ENCODE data around the gene ASTN2. TPM values are rescaled to one million over a fixed set of nuclear protein-coding genes. Genes with fewer than 3 reads are reported as not detected.

Gene ASTN2
- total RNA-seq, 1 donor from 2014 or later, result 4.4 TPM

DNA sequence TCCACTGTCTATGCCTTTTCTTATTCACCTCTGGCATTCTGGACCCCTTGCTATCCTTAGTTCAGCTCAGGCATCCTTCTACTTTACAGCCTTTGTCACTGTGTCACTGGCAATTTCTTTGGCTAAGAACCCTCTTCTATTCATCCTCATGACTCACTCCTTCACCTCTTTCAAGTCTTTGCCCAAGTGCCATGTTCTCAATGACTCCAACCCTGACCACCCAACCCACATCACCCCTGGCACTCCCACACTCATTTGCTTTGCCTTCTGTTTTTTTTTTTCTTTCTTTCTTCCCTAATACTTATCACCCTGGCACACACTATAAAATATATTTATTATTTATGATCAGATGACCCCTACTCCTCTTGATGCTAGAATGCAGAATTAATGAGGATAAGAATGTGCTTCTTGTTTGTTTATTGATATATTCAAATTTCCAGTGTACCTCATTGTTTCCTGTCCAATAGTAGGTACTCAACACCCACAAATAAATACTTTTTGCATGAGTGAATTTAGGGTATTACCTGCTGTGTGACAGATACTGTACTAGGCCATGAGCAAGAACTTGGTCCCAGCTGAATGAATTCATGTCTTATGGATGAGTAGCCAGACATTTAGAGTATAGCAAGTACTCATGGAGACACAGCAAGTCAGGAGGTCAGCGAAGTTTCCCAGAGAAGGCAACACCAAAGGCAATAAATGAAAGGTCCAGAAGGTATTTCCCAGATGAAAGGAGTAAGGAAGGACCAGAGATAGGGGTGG is 1025.1 kb downstream of the ASTN2 start:
- no peak for DNase-seq (ENCODE audit: low spot score)

GRCh38 chr9:116387934-116388698 is 1026.7 kb downstream of the ASTN2 start:
- no peak for DNase-seq (ENCODE audit: low spot score)

- DNase-seq (ENCODE audit: low spot score), result no peak
Observed at GRCh38 chr9:116383936-116384335, 1030.9 kb downstream of the ASTN2 start.

DNA sequence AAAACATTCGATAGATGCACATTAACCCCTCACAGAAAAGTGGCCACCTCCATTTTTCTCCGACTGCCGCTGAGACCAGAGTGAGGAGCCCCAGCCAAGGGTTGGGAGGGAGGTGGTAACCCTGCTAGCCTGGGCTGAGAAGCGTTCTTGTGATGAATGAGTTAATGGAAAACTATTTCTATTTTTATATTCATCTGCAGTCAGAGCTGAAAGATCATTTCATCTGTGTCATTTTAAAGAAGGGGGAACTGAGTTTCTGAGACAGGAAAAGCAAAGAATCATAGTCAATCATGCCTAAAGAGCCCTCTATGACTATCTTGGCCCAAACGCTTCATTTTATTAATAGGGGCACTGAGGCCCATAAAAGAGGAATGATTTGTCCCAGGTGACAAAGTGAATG is 1031.7 kb downstream of the ASTN2 start:
- no peak for DNase-seq (ENCODE audit: low spot score)

- DNase-seq (ENCODE audit: low spot score), result no peak
Observed at GRCh38 chr9:116382053-116382452, 1032.8 kb downstream of the ASTN2 start.

GRCh38 chr9:116381350-116381749 is 1033.5 kb downstream of the ASTN2 start:
- DNase-seq (ENCODE audit: low spot score), result no peak

DNA sequence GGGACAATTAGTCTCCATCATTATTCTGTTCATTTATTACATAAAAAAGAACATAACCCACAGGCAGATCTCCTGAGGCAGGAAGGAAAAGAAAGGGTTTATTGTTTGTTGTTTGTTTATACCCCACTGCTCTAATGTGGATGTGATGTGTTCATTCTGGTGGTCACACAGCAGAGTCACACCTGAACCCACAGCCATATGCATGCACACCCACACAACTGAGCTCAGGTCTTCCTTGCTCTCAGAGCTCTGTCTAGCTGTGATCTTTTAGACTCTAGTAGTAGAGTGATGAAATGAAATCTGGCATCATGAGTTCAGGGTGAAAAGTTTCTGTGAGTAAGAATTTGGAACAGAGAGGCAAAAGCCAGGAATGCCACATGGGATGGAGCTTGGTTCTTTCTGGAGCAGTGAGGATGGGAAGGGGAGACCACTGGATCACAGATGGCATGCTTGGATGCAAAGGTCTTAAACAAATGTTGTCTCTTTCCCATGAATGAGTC is 1034.3 kb downstream of the ASTN2 start:
- DNase-seq (ENCODE audit: low spot score), result no peak

DNA sequence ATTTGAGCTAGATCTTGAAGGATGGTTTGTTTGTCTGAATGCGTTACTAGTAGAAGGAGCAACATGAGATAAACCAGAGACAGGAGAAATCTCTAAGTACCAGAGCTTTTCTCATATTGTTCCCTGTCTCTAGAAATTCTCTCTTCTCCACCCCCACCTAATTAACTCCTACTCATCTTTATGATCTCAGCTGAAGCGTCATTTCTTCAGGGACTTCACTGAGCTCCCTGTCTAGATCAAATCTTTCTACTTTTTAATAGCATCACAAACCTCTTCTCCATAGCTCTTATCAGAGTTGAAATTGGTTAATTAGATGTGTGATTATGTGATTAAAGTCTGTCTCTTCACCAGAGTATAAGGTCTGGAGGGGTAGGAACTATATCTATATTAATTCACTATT is 1035.0 kb downstream of the ASTN2 start:
- no peak for DNase-seq (ENCODE audit: low spot score)

GRCh38 chr9:116378873-116379272 is 1036.0 kb downstream of the ASTN2 start:
- no peak for DNase-seq (ENCODE audit: low spot score)

DNA sequence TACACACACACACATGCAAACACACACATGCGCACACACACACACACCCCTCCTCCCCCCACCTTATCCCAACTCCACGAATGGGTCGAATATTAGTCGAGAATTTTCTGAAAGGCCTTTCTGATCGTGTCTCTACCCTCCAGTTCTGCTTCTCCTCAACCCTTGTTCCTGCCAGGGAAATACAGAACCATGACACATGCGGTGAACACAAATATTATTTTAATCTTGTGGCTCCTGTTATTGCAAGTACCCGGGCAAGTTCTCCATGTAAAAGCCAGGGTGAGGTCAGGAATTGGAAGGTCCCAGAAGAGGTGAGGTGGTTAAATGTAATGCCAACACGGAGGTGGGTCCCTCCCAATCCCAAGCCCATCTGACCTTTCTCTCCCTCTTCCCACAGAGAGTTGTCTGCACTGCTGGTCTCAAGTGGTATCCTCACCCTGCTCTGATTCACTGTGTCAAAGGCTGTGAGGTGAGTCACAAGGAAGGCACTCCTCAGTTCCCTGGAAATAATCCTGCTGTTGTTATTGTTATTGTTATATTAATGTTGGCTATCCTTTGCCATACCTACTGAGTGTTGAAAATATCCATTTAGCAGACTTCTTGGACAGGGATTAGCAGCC is 1037.6 kb downstream of the ASTN2 start:
- no peak for DNase-seq (ENCODE audit: low spot score)

Data from mucosa of gallbladder (tissue), 1 donor.